VCaP (cell line): Measurements from ENCODE around the gene ARL15.
A peak's percentile ranks its signal among the peaks of the same experiment; 100 is the strongest.

Source experiments
- H3K27ac ChIP-seq: fragments of 450-650 bp; 2 replicates; pipeline ENCODE4 v1.5.1; 2017
- CTCF ChIP-seq: fragments of 450-650 bp; conservative IDR thresholded peaks from 2 replicates; pipeline ENCODE4 v1.5.1; 2017; ENCODE audit warnings: mild to moderate bottlenecking, moderate library complexity

The ARL15 gene

GRCh38 chr5:54311176-54311677 is 854 bp upstream of the ARL15 start:
- no peak for TF ChIP-seq CTCF
- peak overlapping the region; percentile 89 for H3K27ac ChIP-seq

- TF ChIP-seq CTCF = no peak
- H3K27ac ChIP-seq = peak overlapping the region; percentile 89
Measured at GRCh38 chr5:54309691-54310432, 511 bp downstream of the ARL15 start.

- TF ChIP-seq CTCF = no peak
- H3K27ac ChIP-seq = peak overlapping the region; percentile 89
Measured at GRCh38 chr5:54309276-54309675, 1.1 kb downstream of the ARL15 start.

DNA sequence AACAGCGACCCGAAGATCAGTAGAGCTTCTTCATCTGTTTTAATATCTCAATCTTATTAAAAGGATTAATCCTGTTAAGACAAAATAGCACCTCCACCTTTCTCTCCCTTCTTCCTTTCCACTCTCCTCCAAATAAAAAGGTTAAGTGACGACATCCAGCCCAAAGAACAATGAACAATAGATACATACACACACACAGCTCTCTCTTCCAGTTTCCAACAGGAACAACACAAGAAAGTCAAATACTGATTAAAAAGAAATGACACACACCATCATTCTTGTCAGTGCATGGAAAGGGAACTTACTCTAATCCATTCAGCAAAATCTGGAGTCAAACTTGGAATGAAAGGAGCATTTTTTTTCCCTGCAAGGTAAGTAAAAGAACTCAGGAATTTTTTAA is 2.8 kb downstream of the ARL15 start:
- H3K27ac ChIP-seq = peak overlapping the region; percentile 89
- no peak for TF ChIP-seq CTCF

- peak overlapping the region; percentile 89 for H3K27ac ChIP-seq
- TF ChIP-seq CTCF = no peak
Measured at GRCh38 chr5:54306893-54307292, 3.5 kb downstream of the ARL15 start.

DNA sequence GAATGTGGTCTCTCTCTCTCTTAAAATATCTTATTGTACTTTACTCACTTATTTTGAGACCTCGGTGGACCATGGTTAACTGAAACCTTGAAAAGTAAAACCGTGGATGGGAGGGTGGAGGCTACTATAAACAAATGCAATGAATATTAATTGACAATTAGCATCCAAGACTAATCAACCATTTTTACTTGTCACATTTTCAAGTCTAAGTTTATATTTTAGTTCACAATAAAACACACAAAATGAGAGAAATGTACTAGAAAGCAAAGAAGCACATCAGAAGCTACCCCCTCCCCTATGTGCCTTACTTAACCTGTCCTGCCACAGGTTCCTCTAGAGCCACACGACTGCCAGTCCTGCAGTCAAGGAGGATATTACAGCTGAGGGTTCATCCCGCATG is 4.6 kb downstream of the ARL15 start:
- no peak for TF ChIP-seq CTCF
- H3K27ac ChIP-seq = peak overlapping the region; percentile 89; the same call in 1 of the 2 replicates

- TF ChIP-seq CTCF = no peak
- H3K27ac ChIP-seq = no peak overlapping the region
Measured at GRCh38 chr5:54304040-54304439, 6.3 kb downstream of the ARL15 start.
